Fibroblast of pulmonary artery (primary cell): ENCODE results near the gene PRSS57.
"Not testable (repeated sequence)": the region's sequence is repeated elsewhere in the genome, so short reads cannot be mapped to it uniquely, and the experiment has no call there.

Experiments
- DNase-seq: peaks from one replicate; pipeline ENCODE4 v3.0.0-alpha.2; 2010; ENCODE audit warnings: low read depth
- H3K4me3 ChIP-seq: replicated peaks from 2 replicates; pipeline ENCODE4 v1.5.1; 2011; ENCODE audit warnings: low read depth, mild to moderate bottlenecking, control low read depth, low read length, moderate library complexity
- TF ChIP-seq, protein P1 (sequence below): IDR thresholded peaks from 2 replicates; pipeline ENCODE4 v1.5.1; 2011; ENCODE audit warnings: mild to moderate bottlenecking, control low read depth, low read length, inconsistent platforms; ENCODE audit errors: missing control alignments

Gene PRSS57

GRCh38 chr19:703651-704446, 8.6 kb upstream of the PRSS57 start:
- peak overlapping the region; percentile 26 for H3K4me3 ChIP-seq
- TF ChIP-seq, protein P1, sequence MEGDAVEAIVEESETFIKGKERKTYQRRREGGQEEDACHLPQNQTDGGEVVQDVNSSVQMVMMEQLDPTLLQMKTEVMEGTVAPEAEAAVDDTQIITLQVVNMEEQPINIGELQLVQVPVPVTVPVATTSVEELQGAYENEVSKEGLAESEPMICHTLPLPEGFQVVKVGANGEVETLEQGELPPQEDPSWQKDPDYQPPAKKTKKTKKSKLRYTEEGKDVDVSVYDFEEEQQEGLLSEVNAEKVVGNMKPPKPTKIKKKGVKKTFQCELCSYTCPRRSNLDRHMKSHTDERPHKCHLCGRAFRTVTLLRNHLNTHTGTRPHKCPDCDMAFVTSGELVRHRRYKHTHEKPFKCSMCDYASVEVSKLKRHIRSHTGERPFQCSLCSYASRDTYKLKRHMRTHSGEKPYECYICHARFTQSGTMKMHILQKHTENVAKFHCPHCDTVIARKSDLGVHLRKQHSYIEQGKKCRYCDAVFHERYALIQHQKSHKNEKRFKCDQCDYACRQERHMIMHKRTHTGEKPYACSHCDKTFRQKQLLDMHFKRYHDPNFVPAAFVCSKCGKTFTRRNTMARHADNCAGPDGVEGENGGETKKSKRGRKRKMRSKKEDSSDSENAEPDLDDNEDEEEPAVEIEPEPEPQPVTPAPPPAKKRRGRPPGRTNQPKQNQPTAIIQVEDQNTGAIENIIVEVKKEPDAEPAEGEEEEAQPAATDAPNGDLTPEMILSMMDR = no peak
- DNase-seq = peak; percentile 67

- H3K4me3 ChIP-seq = peak overlapping the region; percentile 26
- TF ChIP-seq, protein P1 = no peak
- no peak for DNase-seq
Observed at GRCh38 chr19:703329-703650, 8.0 kb upstream of the PRSS57 start.

DNA sequence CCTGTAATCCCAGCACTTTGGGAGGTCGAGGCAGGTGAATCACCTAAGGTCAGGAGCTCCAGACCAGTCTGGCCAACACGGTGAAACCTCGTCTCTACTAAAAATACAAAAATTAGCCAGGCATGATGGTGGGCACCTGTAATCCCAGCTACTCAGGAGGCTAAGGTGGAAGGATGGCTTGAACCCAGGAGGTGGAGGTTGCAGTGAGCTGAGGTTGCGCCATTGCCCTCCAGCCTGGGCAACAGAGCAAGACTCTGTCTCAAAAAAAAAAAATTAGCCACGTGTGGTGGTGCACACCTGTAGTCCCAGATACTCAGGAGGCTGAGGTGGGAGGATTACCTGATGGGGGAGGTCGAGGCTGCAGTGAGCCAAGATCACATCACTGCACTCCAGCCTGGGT, 7.6 kb upstream of the PRSS57 start:
- H3K4me3 ChIP-seq, DNase-seq: not testable (repeated sequence)

- not testable (repeated sequence) for DNase-seq, H3K4me3 ChIP-seq
Observed at GRCh38 chr19:699885-700284, 4.6 kb upstream of the PRSS57 start.

DNA sequence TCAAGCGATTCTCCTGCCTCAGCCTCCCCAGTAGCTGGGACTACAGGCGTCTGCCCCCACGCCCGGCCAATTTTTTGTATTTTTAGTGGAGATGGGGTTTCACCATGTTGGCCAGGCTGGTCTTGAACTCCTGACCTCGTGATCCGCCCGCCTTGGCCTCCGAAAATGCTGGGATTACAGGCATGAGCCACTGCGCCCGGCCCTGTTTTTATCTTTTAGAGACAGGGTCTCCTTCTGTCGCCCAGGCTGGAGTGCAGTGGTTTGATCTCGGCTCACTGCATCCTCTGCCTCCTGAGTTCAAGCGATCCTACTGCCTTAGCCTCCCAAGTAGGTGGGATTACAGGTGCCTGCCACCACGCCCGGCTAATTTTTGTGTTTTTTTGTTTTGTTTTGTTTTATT, 3.3 kb upstream of the PRSS57 start:
- DNase-seq, H3K4me3 ChIP-seq: not testable (repeated sequence)

GRCh38 chr19:694481-695351, 536 bp downstream of the PRSS57 start:
- no peak overlapping the region for H3K4me3 ChIP-seq
- TF ChIP-seq, protein P1 = no peak
- DNase-seq = no peak

- TF ChIP-seq, protein P1 = no peak
- no peak for DNase-seq
- H3K4me3 ChIP-seq = no peak overlapping the region
Observed at GRCh38 chr19:690203-690602, 5.0 kb downstream of the PRSS57 start.

GRCh38 chr19:688992-689391, 6.3 kb downstream of the PRSS57 start:
- H3K4me3 ChIP-seq = no peak overlapping the region
- DNase-seq = no peak
- TF ChIP-seq, protein P1 = no peak
